ENCODE measurements around the gene SRP72. TPM values are rescaled to one million over a fixed set of nuclear protein-coding genes. Genes with fewer than 3 reads are reported as not detected.

The SRP72 gene
- total and polyA plus RNA-seq, 2 of the 8 experiments (the other 6 are each of a cell fraction or from before 2014, with no cell fraction given): 37.7 to 144 TPM

GRCh38 chr4:56433280-56433679 lies 34.1 kb upstream of the SRP72 start (continued):
- no peak for TF ChIP-seq MAFK (IDR thresholded peaks at IDR 0.05; ENCODE audit: low read depth, low read length)
- TF ChIP-seq SIX5 (IDR thresholded peaks at IDR 0.05; ENCODE audit: low read depth, low read length): no peak
- no peak for TF ChIP-seq POU5F1 (IDR thresholded peaks at IDR 0.05; ENCODE audit: low read depth, low read length)
- no peak for TF ChIP-seq SUZ12 (IDR thresholded peaks at IDR 0.05; ENCODE audit: low read length)
- TF ChIP-seq KDM1A (IDR thresholded peaks at IDR 0.05; ENCODE audit: borderline replicate concordance, low read length): no peak
- no peak for TF ChIP-seq PHF8 (conservative IDR thresholded peaks at IDR 0.05; ENCODE audit: low read depth, low read length)
